ENCODE data around the gene LMNTD1.

LMNTD1 gene

GRCh38 chr12:25463521-25463920 is 89.6 kb downstream of the LMNTD1 start:
- TF ChIP-seq RAD21 (IDR thresholded peaks at IDR 0.05; ENCODE audit: low read depth) (no peak), REST (IDR thresholded peaks at IDR 0.05; ENCODE audit: low read depth) (no peak), CEBPB (IDR thresholded peaks at IDR 0.05) (no peak), TEAD4 (IDR thresholded peaks at IDR 0.05) (no peak), ZBTB7A (IDR thresholded peaks at IDR 0.05; ENCODE audit: low read depth) (no peak), NFIC (IDR thresholded peaks at IDR 0.05) (no peak), CREB1 (IDR thresholded peaks at IDR 0.05; ENCODE audit: low read depth) (no peak)
- TF ChIP-seq, protein P1, sequence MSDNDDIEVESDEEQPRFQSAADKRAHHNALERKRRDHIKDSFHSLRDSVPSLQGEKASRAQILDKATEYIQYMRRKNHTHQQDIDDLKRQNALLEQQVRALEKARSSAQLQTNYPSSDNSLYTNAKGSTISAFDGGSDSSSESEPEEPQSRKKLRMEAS (IDR thresholded peaks at IDR 0.05) = no peak

DNA sequence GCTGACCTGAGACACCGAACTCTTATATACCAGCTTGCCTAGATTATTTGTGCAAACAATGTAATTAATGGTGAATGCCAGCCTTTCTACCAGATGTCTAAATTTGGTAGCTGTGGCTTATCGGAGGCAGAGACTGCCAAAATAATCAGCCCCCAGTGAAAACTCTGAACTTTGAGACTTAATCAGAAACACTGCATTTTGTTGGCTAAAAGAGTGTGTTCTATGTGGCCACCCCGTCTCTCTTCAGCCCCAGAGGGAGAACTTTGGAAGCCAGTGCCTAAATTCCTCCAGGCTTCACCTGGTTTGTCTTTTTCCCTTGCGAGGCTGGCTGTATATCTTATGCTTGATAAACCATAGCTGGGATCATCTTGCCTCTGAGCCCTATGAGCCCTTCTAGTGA is 90.1 kb downstream of the LMNTD1 start:
- TF ChIP-seq CEBPB (IDR thresholded peaks at IDR 0.05) (no peak), TAF1 (IDR thresholded peaks at IDR 0.05; ENCODE audit: low read depth) (no peak), REST (IDR thresholded peaks at IDR 0.05; ENCODE audit: low read depth) (no peak), NFIC (IDR thresholded peaks at IDR 0.05) (no peak), ZBTB7A (IDR thresholded peaks at IDR 0.05; ENCODE audit: low read depth) (no peak), EGR1 (IDR thresholded peaks at IDR 0.05) (no peak), TEAD4 (IDR thresholded peaks at IDR 0.05) (no peak), YY1 (IDR thresholded peaks at IDR 0.05; ENCODE audit: low read depth) (no peak), EP300 (IDR thresholded peaks at IDR 0.05; ENCODE audit: borderline replicate concordance) (no peak)
- TF ChIP-seq, protein P1 (IDR thresholded peaks at IDR 0.05) = no peak

GRCh38 chr12:25459541-25459951 is 93.5 kb downstream of the LMNTD1 start:
- no peak for TF ChIP-seq ZBTB7A (IDR thresholded peaks at IDR 0.05; ENCODE audit: low read depth)
- no peak for TF ChIP-seq TEAD4 (IDR thresholded peaks at IDR 0.05)
- no peak for TF ChIP-seq TCF12 (IDR thresholded peaks at IDR 0.05; ENCODE audit: low read depth)
- TF ChIP-seq TAF1 (IDR thresholded peaks at IDR 0.05; ENCODE audit: low read depth) = no peak
- TF ChIP-seq, protein P1 (IDR thresholded peaks at IDR 0.05) = no peak
- no peak for TF ChIP-seq CREB1 (IDR thresholded peaks at IDR 0.05; ENCODE audit: low read depth)
- TF ChIP-seq FOXM1 (IDR thresholded peaks at IDR 0.05; ENCODE audit: borderline replicate concordance, low read depth) = no peak

- no peak for TF ChIP-seq FOXM1 (IDR thresholded peaks at IDR 0.05; ENCODE audit: borderline replicate concordance, low read depth)
- TF ChIP-seq NFIC (IDR thresholded peaks at IDR 0.05) = peak; percentile 41; the same call in 1 of the 2 replicates
- TF ChIP-seq CREB1 (IDR thresholded peaks at IDR 0.05; ENCODE audit: low read depth) = no peak
- no peak for TF ChIP-seq EGR1 (IDR thresholded peaks at IDR 0.05)
- no peak for TF ChIP-seq REST (IDR thresholded peaks at IDR 0.05; ENCODE audit: low read depth)
Observed at GRCh38 chr12:25458047-25458552, 95.0 kb downstream of the LMNTD1 start.

- TF ChIP-seq TAF1 (IDR thresholded peaks at IDR 0.05; ENCODE audit: low read depth) (no peak), ZBTB7A (IDR thresholded peaks at IDR 0.05; ENCODE audit: low read depth) (no peak), REST (IDR thresholded peaks at IDR 0.05; ENCODE audit: low read depth) (no peak), FOXM1 (IDR thresholded peaks at IDR 0.05; ENCODE audit: borderline replicate concordance, low read depth) (no peak), TCF12 (IDR thresholded peaks at IDR 0.05; ENCODE audit: low read depth) (no peak), YY1 (IDR thresholded peaks at IDR 0.05; ENCODE audit: low read depth) (no peak), EGR1 (IDR thresholded peaks at IDR 0.05) (no peak)
Observed at GRCh38 chr12:25456474-25456873, 96.6 kb downstream of the LMNTD1 start.
